Measurements from ENCODE around the gene SLC23A2. TPM values are rescaled to one million over a fixed set of nuclear protein-coding genes. Genes with fewer than 3 reads are reported as not detected.
"Not testable (repeated sequence)": the region's sequence is repeated elsewhere in the genome, so short reads cannot be mapped to it uniquely, and the experiment has no call there.

SLC23A2 gene
- total RNA-seq, 4 donors from 2014 or later: 4.6 to 15.2 (median 7.9) TPM

GRCh38 chr20:4883546-4883945 is 117.8 kb downstream of the SLC23A2 start:
- no peak overlapping the region for H3K4me3 ChIP-seq (ENCODE audit: low read depth, poor library complexity, severe bottlenecking)
- no peak for TF ChIP-seq POLR2A (IDR thresholded peaks at IDR 0.05)
- intact Hi-C loops (cut with DNase I; ENCODE audit: low total_unique reads): no loop called here
- no peak for DNase-seq (ENCODE audit: low spot score in 2 of 2)
- WGBS, 2 donors: 80 to 82% methylated on average over 7 of the region's 7 CpGs

GRCh38 chr20:4883051-4883450 is 118.3 kb downstream of the SLC23A2 start:
- DNase-seq (ENCODE audit: low spot score in 2 of 2): no peak
- WGBS, 2 donors: 76% methylated on average over 3 of the region's 3 CpGs
- intact Hi-C loops (cut with DNase I; ENCODE audit: low total_unique reads): no loop called here
- no peak overlapping the region for H3K4me3 ChIP-seq (ENCODE audit: low read depth, poor library complexity, severe bottlenecking)
- TF ChIP-seq CTCF (IDR thresholded peaks at IDR 0.05) (no peak), POLR2A (IDR thresholded peaks at IDR 0.05) (no peak)

- DNase-seq (ENCODE audit: low spot score in 2 of 2): no peak
- intact Hi-C loops (cut with DNase I; ENCODE audit: low total_unique reads): no loop called here
- WGBS, 2 donors: 85 to 92% methylated on average over 9 of the region's 9 CpGs
- TF ChIP-seq CTCF (IDR thresholded peaks at IDR 0.05) (no peak), POLR2A (IDR thresholded peaks at IDR 0.05) (no peak)
- no peak overlapping the region for H3K4me3 ChIP-seq (ENCODE audit: low read depth, poor library complexity, severe bottlenecking)
Measured at GRCh38 chr20:4881006-4881730, 120.1 kb downstream of the SLC23A2 start.

GRCh38 chr20:4880051-4880450 is 121.3 kb downstream of the SLC23A2 start:
- intact Hi-C loops (cut with DNase I; ENCODE audit: low total_unique reads): no loop called here
- no peak for TF ChIP-seq CTCF (IDR thresholded peaks at IDR 0.05)
- no peak for TF ChIP-seq POLR2A (IDR thresholded peaks at IDR 0.05)
- WGBS, 2 donors: 66 to 79% methylated on average over 5 of the region's 5 CpGs
- no peak for DNase-seq (ENCODE audit: low spot score in 2 of 2)
- H3K4me3 ChIP-seq (ENCODE audit: low read depth, poor library complexity, severe bottlenecking): no peak overlapping the region

- 83 to 85% methylated on average over 5 of the region's 5 CpGs for WGBS, 2 donors
- DNase-seq (ENCODE audit: low spot score in 2 of 2); H3K4me3 ChIP-seq (ENCODE audit: low read depth, poor library complexity, severe bottlenecking); intact Hi-C loops (cut with DNase I; ENCODE audit: low total_unique reads): not testable (repeated sequence)
Measured at GRCh38 chr20:4878099-4878498, 123.2 kb downstream of the SLC23A2 start.

- TF ChIP-seq CTCF (IDR thresholded peaks at IDR 0.05): no peak
- no peak for TF ChIP-seq POLR2A (IDR thresholded peaks at IDR 0.05)
- H3K4me3 ChIP-seq (ENCODE audit: low read depth, poor library complexity, severe bottlenecking): no peak overlapping the region
- intact Hi-C loops (cut with DNase I; ENCODE audit: low total_unique reads): no loop called here
- 92 to 94% methylated on average over 5 of the region's 5 CpGs for WGBS, 2 donors
- DNase-seq (ENCODE audit: low spot score in 2 of 2): no peak
Measured at GRCh38 chr20:4876731-4877130, 124.6 kb downstream of the SLC23A2 start.

GRCh38 chr20:4876301-4876700 is 125.0 kb downstream of the SLC23A2 start:
- TF ChIP-seq CTCF (IDR thresholded peaks at IDR 0.05) (no peak), POLR2A (IDR thresholded peaks at IDR 0.05) (no peak)
- intact Hi-C loops (cut with DNase I; ENCODE audit: low total_unique reads): no loop called here
- WGBS, 2 donors: 83 to 87% methylated on average over 4 of the region's 4 CpGs
- no peak overlapping the region for H3K4me3 ChIP-seq (ENCODE audit: low read depth, poor library complexity, severe bottlenecking)
- DNase-seq (ENCODE audit: low spot score in 2 of 2): no peak
